H1 (cell line): ENCODE results near the gene MIER2. TPM values are rescaled to one million over a fixed set of nuclear protein-coding genes. Genes with fewer than 3 reads are reported as not detected.

Source experiments
- CTCF ChIA-PET: fragments of 300-600 bp; sonication (Branson Sonifier 250); formaldehyde crosslinking; loops from one replicate; lab custom pipeline; 2021; ENCODE audit not compliant: partially characterized antibody; lab: Charles Lee
- POLR2A ChIA-PET: fragments of 300-600 bp; sonication (Branson Sonifier 250); formaldehyde crosslinking; loops from one replicate; lab custom pipeline; 2021; ENCODE audit warnings: inconsistent platforms; ENCODE audit not compliant: partially characterized antibody; lab: Charles Lee
- DNase-seq, 2 experiments: peaks; one replicate each; pipeline versions ENCODE4 v3.0.0 to v3.0.0-alpha.2; 2010 to 2022; ENCODE audit warnings: low spot score in 2 of 2, low read depth in 1 of 2, mixed read lengths in 1 of 2
- FAIRE-seq: peaks from 2 replicates; lab custom pipeline; 2011; peaks lifted over from hg19 to GRCh38; lab: Jason Lieb, UNC
- H2AFZ ChIP-seq: 2 replicates; pipeline ENCODE4 v1.8.1; 2012; ENCODE audit warnings: low read length, inconsistent platforms
- H2AK5ac ChIP-seq: 2 replicates; pipeline ENCODE4 v1.6.1; 2013; ENCODE audit warnings: low read depth, low read length
- H2BK120ac ChIP-seq: replicated peaks from 2 replicates; pipeline ENCODE3; 2013; ENCODE audit warnings: low read depth, low read length, inconsistent platforms
- H2BK12ac ChIP-seq: 2 replicates; pipeline ENCODE4 v1.6.1; 2013; ENCODE audit warnings: low read depth, low read length
- H2BK15ac ChIP-seq: 2 replicates; pipeline ENCODE4 v1.6.1; 2013; ENCODE audit warnings: low read length
- H2BK20ac ChIP-seq: 2 replicates; pipeline ENCODE4 v1.6.1; 2013; ENCODE audit warnings: low read length
- H2BK5ac ChIP-seq: 2 replicates; pipeline ENCODE4 v1.6.1; 2013; ENCODE audit warnings: low read depth, low read length
- H3K14ac ChIP-seq: 2 replicates; pipeline ENCODE4 v1.6.1; 2013; ENCODE audit warnings: inconsistent platforms; ENCODE audit not compliant: insufficient read length
- H3K18ac ChIP-seq: 2 replicates; pipeline ENCODE4 v1.6.1; 2013; ENCODE audit warnings: low read length; ENCODE audit errors: extremely low read depth
- H3K23ac ChIP-seq: 2 replicates; pipeline ENCODE4 v1.6.1; 2013; ENCODE audit warnings: inconsistent platforms; ENCODE audit not compliant: insufficient read length
- H3K23me2 ChIP-seq: 2 replicates; pipeline ENCODE4 v1.6.1; 2013; ENCODE audit warnings: low read depth, low read length
- H3K27ac ChIP-seq: 2 replicates; pipeline ENCODE4 v1.6.1; 2011; ENCODE audit warnings: low read depth, low read length, inconsistent platforms
- H3K27me3 ChIP-seq, 4 experiments: replicated peaks in 1 of 4; 1 replicate in 1 of 4; 2 replicates in 3 of 4; pipeline versions ENCODE4 v1.6.1 to v1.8.1; 2011 to 2013; ENCODE audit warnings: low read length in 3 of 4, mild to moderate bottlenecking in 3 of 4, inconsistent platforms in 2 of 4, mixed read lengths in 2 of 4, moderate library complexity in 1 of 4; ENCODE audit not compliant: control insufficient read depth in 3 of 4, insufficient read depth in 3 of 4; ENCODE audit errors: extremely low read depth in 1 of 4
- H3K36me3 ChIP-seq, 4 experiments: 2 replicates each; pipeline versions ENCODE4 v1.6.1 to v1.8.1; 2011 to 2013; ENCODE audit warnings: mild to moderate bottlenecking in 4 of 4, low read length in 3 of 4, moderate library complexity in 2 of 4, control low read depth in 1 of 4, inconsistent platforms in 1 of 4; ENCODE audit not compliant: insufficient read depth in 4 of 4, control insufficient read depth in 2 of 4
- H3K4ac ChIP-seq: replicated peaks from 2 replicates; pipeline ENCODE3; 2013; ENCODE audit warnings: low read length, low read depth, mixed read lengths, inconsistent platforms; ENCODE audit not compliant: insufficient read length
- H3K4me1 ChIP-seq, 4 experiments: replicated peaks in 1 of 4; 1 replicate in 1 of 4; 2 replicates in 3 of 4; pipeline versions ENCODE4 v1.6.1 to v1.8.1; 2011 to 2013; ENCODE audit warnings: low read length in 3 of 4, inconsistent platforms in 2 of 4, mixed read lengths in 1 of 4; ENCODE audit not compliant: insufficient read depth in 4 of 4, control insufficient read depth in 3 of 4
- H3K4me2 ChIP-seq, 2 experiments: 2 replicates each; pipeline versions ENCODE4 v1.6.1 to v1.8.1; 2011 to 2013; ENCODE audit warnings: low read depth in 2 of 2, low read length in 2 of 2, control low read depth in 1 of 2, inconsistent platforms in 1 of 2, mild to moderate bottlenecking in 1 of 2; ENCODE audit not compliant: insufficient read depth in 1 of 2
- H3K4me3 ChIP-seq, 4 experiments: fragments of 200-600, 300-600 bp in 1 of 4; sonication (generic), shearing (Covaris generic), sonication (Bioruptor Twin) in 1 of 4; 2 replicates each; pipeline versions ENCODE4 v1.5.1 to v1.8.1; 2011 to 2016; ENCODE audit warnings: low read length in 4 of 4, low read depth in 3 of 4, control low read depth in 2 of 4, inconsistent platforms in 2 of 4, mild to moderate bottlenecking in 2 of 4, mixed read lengths in 1 of 4, moderate library complexity in 1 of 4; ENCODE audit not compliant: insufficient read depth in 2 of 4; ENCODE audit errors: extremely low read depth in 1 of 4
- H3K56ac ChIP-seq: replicated peaks from 2 replicates; pipeline ENCODE3; 2013; ENCODE audit warnings: low read depth, mild to moderate bottlenecking, mixed read lengths, low read length, inconsistent platforms; ENCODE audit not compliant: insufficient read length
- H3K79me1 ChIP-seq: 2 replicates; pipeline ENCODE4 v1.6.1; 2013; ENCODE audit warnings: low read depth, low read length, control low read depth
- H3K79me2 ChIP-seq, 2 experiments: 2 replicates each; pipeline versions ENCODE4 v1.6.1 to v1.8.1; 2012 to 2013; ENCODE audit warnings: low read length in 2 of 2, mild to moderate bottlenecking in 2 of 2, inconsistent platforms in 1 of 2; ENCODE audit not compliant: insufficient read depth in 2 of 2, control insufficient read depth in 1 of 2
- H3K9ac ChIP-seq, 4 experiments: replicated peaks in 1 of 4; 1 replicate in 1 of 4; 2 replicates in 3 of 4; pipeline versions ENCODE4 v1.6.1 to v1.8.1; 2011 to 2013; ENCODE audit warnings: low read depth in 3 of 4, low read length in 3 of 4, control low read depth in 2 of 4, mild to moderate bottlenecking in 2 of 4, moderate library complexity in 2 of 4, inconsistent platforms in 1 of 4; ENCODE audit errors: extremely low read depth in 1 of 4
- H3K9me3 ChIP-seq, 2 experiments: 2 replicates each; pipeline versions ENCODE4 v1.6.1 to v1.8.1; 2012 to 2013; ENCODE audit warnings: mild to moderate bottlenecking in 2 of 2, moderate library complexity in 2 of 2, control low read depth in 1 of 2, inconsistent platforms in 1 of 2, low read depth in 1 of 2, low read length in 1 of 2, mixed read lengths in 1 of 2; ENCODE audit not compliant: insufficient read depth in 2 of 2
- H4K20me1 ChIP-seq, 2 experiments: replicated peaks in 1 of 2; 2 replicates each; pipeline versions ENCODE3 to v1.8.1; 2011 to 2013; ENCODE audit warnings: inconsistent platforms in 2 of 2, low read length in 2 of 2, mild to moderate bottlenecking in 1 of 2; ENCODE audit not compliant: insufficient read depth in 2 of 2, control insufficient read depth in 1 of 2
- H4K5ac ChIP-seq: 2 replicates; pipeline ENCODE4 v1.6.1; 2013; ENCODE audit warnings: low read length, low read depth, mixed read lengths, inconsistent platforms; ENCODE audit not compliant: insufficient read length
- H4K8ac ChIP-seq: 2 replicates; pipeline ENCODE4 v1.8.0; 2013; ENCODE audit warnings: mild to moderate bottlenecking, moderate library complexity, low read length, inconsistent platforms; ENCODE audit not compliant: insufficient read depth; ENCODE audit errors: extremely low read depth
- H4K91ac ChIP-seq: replicated peaks from 2 replicates; pipeline ENCODE3; 2013; ENCODE audit warnings: low read length, mixed read lengths, inconsistent platforms; ENCODE audit not compliant: insufficient read length
- CEBPB ChIP-seq: IDR thresholded peaks from 2 replicates; pipeline ENCODE4 v1.6.1; 2012; ENCODE audit warnings: low read depth, low read length
- KDM1A ChIP-seq: fragments of 200-600, 300-600 bp; sonication (generic); IDR thresholded peaks from 2 replicates; pipeline ENCODE4 v1.7.1; 2016; ENCODE audit warnings: mild to moderate bottlenecking, low read length, borderline replicate concordance
- NANOG ChIP-seq: IDR thresholded peaks from 2 replicates; pipeline ENCODE4 v1.6.1; 2011; ENCODE audit warnings: low read length, low read depth, mild to moderate bottlenecking, inconsistent platforms; ENCODE audit not compliant: insufficient read depth, poor library complexity, severe bottlenecking
- RFX5 ChIP-seq: IDR thresholded peaks from 2 replicates; pipeline ENCODE4 v1.6.1; 2011; ENCODE audit warnings: low read depth, low read length, improper control_type of control experiment, borderline replicate concordance
- SRF ChIP-seq: IDR thresholded peaks from 2 replicates; pipeline ENCODE4 v1.6.1; 2011; ENCODE audit warnings: mild to moderate bottlenecking, low read depth, low read length, moderate library complexity
- YY1 ChIP-seq: IDR thresholded peaks from 2 replicates; pipeline ENCODE4 v1.6.1; 2011; ENCODE audit warnings: low read depth, mild to moderate bottlenecking, low read length
- WGBS, 2 experiments: shearing (Covaris generic) in 1 of 2; methylation state at CpG; one replicate each; pipeline versions ENCODE4 v1.1.6 to v1.1.7; 2013 to 2015; ENCODE audit warnings: low lambda C conversion rate in 2 of 2, mixed read lengths in 2 of 2, inconsistent platforms in 1 of 2, low coverage in 1 of 2, missing lambda C conversion rate in 1 of 2; ENCODE audit not compliant: insufficient replicate concordance in 2 of 2, insufficient coverage in 1 of 2, insufficient read length in 1 of 2; ENCODE audit errors: extremely low coverage in 1 of 2, missing lambda C conversion rate in 1 of 2; 5-methylcytosine and 5-hydroxymethylcytosine counted together
- polyA plus RNA-seq, 7 experiments: library from polyadenylated mRNA; depleted of rRNA in 3 of 7; stranded (reverse) in 5 of 7; unstranded in 2 of 7; fragments of >200 nt in 5 of 7; fragments of 200-250 nt in 2 of 7; gene quantifications; 1 replicate in 5 of 7; 2 replicates in 1 of 7; 4 replicates in 1 of 7; pipeline versions ENCODE4 v1.2.1 to v1.2.3, GENCODE V29; 2011 to 2013; ENCODE audit warnings: missing spikeins in 2 of 7, mixed read lengths in 2 of 7
- total RNA-seq: library from RNA; stranded (reverse); fragmentation: NEBNext Ultra II Directional; extraction: Animal tissue kit (Norgen Biotek cat#: 25700); gene quantifications from 2 replicates; pipeline ENCODE4 v1.2.1, GENCODE V29; 2021
- TF ChIP-seq, protein P1 (sequence below): IDR thresholded peaks from 2 replicates; pipeline ENCODE4 v1.6.1; 2011; ENCODE audit warnings: low read depth, mild to moderate bottlenecking, low read length; ENCODE audit not compliant: insufficient read depth

Gene MIER2
- total and polyA plus RNA-seq, 2 of the 8 experiments (the other 6 are each of a cell fraction or from before 2014, with no cell fraction given), result 30.3 to 48.3 TPM

DNA sequence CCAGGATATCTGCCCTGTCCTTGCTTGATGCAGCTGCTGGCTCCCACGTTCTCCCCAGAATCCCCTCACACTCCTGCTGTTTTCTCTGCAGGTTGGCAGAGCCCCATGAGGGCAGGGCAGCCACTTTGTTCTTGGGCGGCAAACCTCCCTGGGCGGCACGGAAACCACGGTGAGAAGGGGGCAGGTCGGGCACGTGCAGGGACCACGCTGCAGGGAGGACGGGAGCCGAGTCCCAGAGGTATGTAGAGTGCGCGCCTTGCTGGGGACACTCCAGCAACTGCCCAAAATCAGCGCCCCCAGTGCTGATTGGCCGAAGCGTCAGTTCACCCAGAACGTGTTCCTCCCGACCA, 30.3 kb upstream of the MIER2 start:
- DNase-seq (no peak), FAIRE-seq (no peak)
- Histone ChIP-seq H3K23ac (no peak overlapping the region), H4K20me1 (no peaks in the 10 kb centered on the region), H2BK20ac (no peak overlapping the region), H3K4me2 (no peak overlapping the region), H2BK120ac (no peak overlapping the region), H2BK12ac (no peak overlapping the region), H3K36me3 (no peaks in the 10 kb centered on the region), H3K4me3 (no peak overlapping the region), H3K79me2 (no peaks in the 10 kb centered on the region), H4K91ac (no peak overlapping the region), H4K8ac (no peak overlapping the region), H3K27me3 (no peaks in the 10 kb centered on the region; a peak in 1 of 7 replicates), H3K9me3 (no peaks in the 10 kb centered on the region; a peak in 1 of 4 replicates), H3K4me1 (no peaks in the 10 kb centered on the region), H2BK15ac (no peak overlapping the region), H4K5ac (no peak overlapping the region), H2BK5ac (no peak overlapping the region), H3K56ac (no peak overlapping the region), H2AK5ac (no peak overlapping the region), H3K23me2 (no peaks in the 10 kb centered on the region), H3K4ac (no peak overlapping the region), H3K18ac (no peak overlapping the region), H3K79me1 (no peaks in the 10 kb centered on the region), H3K9ac (no peak overlapping the region), H2AFZ (no peak overlapping the region), H3K27ac (no peak overlapping the region), H3K14ac (no peak overlapping the region)
- CTCF ChIA-PET, result interaction anchor here (1.2 to 2.9 kb wide), 2 partner anchors 9 to 14 kb away, joined by 4 to 16 read pairs; no protein-coding TSS in a partner anchor
- POLR2A ChIA-PET, result interaction anchor here (1.9 kb wide), 1 partner anchor 12 kb away, joined by 4 read pairs; no protein-coding TSS in a partner anchor
- WGBS, 2 experiments, result 80% methylated on average over 17 of the region's 17 CpGs; no CpG with 5 or more reads in 1 of the 2 experiments
- TF ChIP-seq SRF (no peak), NANOG (no peak), KDM1A (no peak), RFX5 (no peak), YY1 (no peak), CEBPB (no peak)
- TF ChIP-seq, protein P1, sequence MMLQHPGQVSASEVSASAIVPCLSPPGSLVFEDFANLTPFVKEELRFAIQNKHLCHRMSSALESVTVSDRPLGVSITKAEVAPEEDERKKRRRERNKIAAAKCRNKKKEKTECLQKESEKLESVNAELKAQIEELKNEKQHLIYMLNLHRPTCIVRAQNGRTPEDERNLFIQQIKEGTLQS, result no peak
